Glomerular endothelial cell (primary cell): ENCODE measurements around the gene LELP1. TPM values are rescaled to one million over a fixed set of nuclear protein-coding genes. Genes with fewer than 3 reads are reported as not detected.
"Not testable (repeated sequence)": the region's sequence is repeated elsewhere in the genome, so short reads cannot be mapped to it uniquely, and the experiment has no call there.

Source experiments
- DNase-seq: peaks from one replicate; pipeline ENCODE4 v3.0.0-alpha.2; 2011; ENCODE audit warnings: low read depth, low spot score; ENCODE audit errors: extremely low read depth
- total RNA-seq: library from RNA; depleted of rRNA; stranded (reverse); fragments of >200 nt; gene quantifications from 2 replicates; pipeline ENCODE4 v1.2.3, GENCODE V29; 2015

The LELP1 gene
- total RNA-seq, 1 donor from 2014 or later, result not detected

DNA sequence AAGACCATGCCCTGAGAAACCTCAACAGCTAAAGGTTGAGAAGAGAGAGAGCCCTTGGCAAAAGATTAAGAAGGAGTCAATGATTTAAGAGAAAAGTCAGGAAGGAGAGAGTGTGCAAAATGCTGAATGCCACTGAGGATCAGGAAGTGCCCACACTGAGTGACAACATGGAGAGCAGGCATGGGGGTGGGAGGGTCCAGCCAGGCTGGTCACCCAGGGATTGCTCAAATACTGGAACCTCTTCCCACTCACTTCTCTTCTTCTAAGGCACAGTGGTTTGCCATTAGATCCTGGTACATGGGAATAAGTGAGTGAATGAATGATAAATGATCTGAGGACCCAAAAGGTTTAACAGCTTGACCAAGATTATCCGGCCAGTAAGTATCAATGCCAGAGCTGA lies 25.3 kb downstream of the LELP1 start:
- DNase-seq, result no peak

DNA sequence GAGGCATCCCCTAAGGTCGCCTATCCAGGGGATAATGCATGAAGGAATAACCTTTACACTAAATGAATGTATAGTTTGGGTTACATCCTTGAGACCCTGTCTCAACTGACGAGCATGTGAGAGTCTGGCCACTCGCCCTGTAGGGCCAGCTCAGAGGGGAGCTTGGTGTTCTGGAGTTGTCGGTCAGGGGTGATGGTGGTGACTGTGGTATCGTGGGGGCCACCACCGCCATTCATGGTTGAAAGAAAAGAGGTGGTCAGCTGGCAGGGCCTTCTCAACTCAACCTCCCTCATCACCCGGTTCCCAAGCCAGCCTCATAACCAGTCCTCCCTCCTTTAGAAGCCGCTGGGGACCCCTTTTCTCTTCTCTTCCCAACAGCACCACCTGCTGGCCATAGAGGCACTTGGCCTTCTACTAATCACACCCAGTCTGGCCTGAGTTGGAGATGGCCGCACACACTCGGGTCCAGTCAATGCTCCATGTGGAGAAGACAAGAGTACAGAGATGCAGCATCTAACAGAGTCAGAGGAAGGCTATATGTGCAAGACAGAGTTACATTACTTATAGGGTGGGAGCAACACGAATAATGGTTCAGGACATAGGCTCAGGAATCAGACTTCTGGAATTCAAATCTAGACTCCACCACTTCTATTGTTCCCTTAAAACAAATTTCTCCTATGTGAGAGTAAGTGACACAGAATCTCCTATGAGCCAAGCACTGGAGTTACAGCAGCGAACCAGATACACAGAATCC lies 26.0 kb downstream of the LELP1 start:
- not testable (repeated sequence) for DNase-seq

DNA sequence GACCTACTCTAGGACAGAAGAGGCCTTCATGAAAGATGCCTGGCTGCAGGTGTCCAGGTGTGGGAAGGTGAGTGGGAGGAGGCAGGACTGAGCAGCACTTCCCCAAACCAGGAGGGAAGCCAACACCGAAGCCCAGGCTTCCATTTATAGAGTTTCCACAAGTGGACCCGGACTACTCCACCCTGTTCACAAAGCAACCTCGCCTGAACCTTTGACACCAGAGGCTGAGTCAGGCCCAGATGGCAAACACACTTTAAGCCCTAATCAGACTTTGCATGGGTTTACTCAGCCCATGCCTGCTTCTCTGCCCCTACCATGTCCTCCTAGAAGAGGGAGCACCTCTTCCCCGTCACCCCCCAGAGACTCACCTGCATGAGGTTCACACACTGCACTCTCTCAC lies 28.1 kb downstream of the LELP1 start:
- no peak for DNase-seq

DNA sequence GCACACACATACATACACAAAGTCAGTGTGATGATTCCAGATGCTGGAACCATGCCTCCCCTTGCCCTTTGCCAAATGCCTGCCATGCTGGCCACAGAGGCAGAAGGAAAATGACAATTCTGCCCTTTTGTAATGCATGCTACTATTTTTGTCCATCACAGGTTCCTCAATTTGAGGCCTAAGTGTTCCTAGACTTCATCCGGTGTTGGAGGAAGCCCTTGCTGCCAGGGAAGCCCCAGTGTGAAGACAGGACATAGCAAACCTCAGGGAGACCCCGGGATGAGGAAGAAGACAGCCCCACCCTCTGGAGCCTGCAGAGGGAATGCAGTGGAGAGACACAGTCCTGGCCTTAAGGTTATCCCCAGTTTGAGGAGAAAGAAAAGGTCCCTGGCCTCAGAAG lies 28.6 kb downstream of the LELP1 start:
- DNase-seq, result no peak

DNA sequence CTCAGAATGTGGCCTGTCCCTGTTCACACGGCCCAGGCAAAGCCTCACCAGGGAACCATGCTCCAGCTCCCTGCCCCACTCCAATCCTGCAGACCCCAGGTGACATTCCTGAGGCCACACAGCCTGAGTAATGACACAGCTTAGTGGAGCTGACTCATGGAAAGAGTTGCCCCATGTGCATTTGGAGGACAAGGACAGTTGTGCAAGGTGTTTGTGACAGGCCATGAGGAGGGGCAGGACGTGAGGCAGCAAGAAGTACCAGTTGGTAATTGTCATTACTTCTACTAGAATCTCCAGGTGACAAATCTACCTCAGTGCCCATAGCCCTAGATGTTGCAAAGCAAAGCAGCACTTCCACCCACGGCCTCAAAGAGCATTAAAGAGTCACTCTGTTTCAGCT lies 29.3 kb downstream of the LELP1 start:
- no peak for DNase-seq

DNA sequence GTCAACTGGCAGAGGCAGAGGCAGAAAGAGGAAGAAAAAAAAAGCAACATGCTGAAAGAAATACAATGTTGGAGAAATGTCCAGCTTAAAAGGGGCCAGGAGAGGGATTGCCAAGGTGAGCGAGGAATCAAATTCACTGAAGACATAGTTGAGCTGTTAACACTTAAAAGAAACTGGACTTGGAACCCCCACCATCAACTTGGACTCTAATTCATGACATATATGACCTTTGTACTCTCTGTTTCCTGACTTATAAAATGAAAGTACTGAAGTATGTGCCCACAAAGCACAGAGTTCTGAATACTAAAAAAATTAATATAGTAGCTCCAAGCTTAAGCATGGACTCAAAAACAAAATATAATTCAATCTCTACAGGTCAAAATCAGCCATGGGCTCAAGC lies 30.2 kb downstream of the LELP1 start:
- no peak for DNase-seq

DNA sequence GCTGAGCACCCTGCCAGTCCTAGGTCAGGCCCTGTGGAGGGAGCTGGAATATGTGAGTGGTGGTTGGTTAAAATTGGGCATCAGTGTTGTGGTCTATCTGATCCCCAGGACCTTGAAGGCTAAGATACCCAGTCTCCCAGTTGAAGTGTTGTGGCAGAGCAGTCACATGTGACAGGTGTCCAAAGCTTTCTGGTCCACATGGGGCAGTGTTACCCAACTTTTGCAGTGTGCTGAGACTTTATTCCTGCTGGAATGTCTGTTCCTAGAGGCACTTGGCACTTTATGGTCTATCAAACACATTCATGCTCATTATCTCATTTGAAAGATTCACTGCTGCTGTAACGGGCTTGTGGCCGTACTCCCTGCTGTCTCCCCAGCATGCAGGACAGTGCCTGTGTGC lies 35.3 kb downstream of the LELP1 start:
- no peak for DNase-seq

DNA sequence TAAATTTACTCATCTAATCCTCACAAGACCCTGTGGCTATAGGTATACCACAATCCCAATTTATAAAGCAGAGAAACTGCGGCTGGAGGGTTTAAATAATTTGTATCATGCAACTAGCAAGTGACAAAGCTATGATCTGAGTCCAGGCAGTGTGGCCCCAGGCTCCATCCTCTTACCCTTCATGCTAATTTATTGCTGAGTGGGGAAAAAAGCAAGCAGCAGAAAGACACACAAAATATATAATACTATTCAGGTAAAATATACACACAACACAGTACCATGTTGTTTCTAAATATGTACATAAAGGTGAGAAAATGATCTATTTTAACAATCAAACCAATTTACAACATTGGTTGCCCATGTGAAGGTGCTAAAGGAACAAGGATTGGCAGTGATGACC lies 38.9 kb downstream of the LELP1 start:
- no peak for DNase-seq

DNA sequence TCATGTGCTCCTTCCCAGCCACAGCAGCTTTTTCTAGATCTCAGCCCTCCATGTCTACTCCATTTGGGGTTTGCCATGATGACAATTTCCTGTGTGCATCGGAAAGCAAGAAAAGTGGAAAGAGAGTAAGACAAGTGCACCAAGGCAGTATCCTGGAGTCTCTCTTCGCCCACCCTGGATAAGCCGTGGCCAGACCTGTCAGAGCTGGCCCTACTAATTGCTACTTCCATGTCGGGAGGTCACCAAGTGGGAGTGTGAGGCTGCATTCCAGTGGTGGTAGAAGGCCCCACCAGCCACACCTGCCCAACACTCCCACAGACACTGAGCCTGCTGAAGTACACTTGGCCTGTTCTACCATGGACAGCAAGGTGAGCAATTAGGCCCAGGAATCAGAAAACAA lies 42.2 kb downstream of the LELP1 start:
- no peak for DNase-seq

DNA sequence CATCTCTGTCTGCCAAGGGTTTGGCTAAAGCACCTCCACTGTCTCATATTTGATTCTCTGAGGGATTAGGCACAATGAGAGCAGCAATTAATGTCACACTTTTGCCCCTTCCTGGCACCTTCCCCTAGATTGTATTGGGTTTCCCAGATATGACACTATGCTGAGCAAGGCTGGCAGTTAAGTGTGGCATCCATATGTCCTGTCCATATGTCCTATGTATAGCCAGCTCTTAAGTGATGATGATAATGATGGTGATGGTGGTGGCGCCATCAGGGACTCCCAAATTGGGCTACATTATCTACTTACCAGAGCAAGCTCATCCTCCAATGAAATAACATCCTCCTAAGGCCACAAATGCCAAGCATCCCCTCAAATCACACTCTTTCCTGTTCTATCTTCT lies 42.8 kb downstream of the LELP1 start:
- no peak for DNase-seq

DNA sequence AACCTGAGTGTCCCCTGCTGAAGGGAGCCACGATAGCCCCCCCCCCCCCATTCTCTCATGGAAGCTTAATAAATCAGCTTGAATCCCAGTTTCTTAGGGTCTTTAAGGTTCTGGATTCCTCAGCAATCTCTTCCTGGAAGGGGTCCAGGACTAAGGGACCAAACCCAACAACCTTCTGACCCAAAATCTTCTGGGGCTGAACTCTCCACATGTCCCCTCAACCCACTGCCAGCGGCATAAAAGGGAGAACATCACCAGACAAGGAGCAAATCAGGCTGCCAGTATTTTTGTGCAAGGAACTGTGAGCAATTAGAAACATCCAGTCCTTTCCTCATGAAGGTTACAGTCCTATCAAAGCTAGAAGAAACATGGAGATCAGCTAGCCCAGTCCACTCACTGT lies 43.6 kb downstream of the LELP1 start:
- DNase-seq, result no peak

DNA sequence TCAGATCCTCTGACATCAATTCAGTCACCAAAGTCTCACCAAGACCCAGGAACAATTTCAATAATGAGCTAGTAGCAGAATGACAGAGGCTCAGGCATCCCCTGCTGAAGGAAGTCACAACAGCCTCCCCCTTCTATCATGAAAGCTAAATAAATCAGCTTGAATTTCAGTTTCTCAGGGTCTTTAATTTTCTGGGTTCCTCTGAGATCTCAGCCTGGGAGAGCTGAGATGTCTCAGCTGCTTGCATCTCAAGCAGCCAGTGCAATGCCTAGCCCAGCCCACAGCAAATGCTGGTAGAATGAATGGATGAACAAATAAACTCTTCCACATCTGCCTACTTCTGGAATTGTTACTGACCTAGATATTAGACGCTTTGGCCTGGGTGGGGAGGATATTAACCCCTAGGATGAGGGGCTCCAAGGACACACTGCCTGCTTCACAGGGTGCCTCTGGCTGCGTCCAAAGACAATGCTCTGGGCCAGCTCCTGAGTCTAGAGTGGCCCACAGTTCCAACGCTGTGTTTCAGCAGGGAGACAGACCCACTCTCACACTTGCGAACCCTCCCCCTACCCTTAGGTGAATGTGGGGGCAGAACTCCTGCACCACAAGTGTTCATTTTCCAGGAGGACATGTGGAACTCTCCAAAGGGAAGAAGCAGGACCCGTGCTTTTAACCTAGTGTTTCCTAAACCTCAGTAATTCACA lies 45.1 kb downstream of the LELP1 start:
- DNase-seq, result no peak

DNA sequence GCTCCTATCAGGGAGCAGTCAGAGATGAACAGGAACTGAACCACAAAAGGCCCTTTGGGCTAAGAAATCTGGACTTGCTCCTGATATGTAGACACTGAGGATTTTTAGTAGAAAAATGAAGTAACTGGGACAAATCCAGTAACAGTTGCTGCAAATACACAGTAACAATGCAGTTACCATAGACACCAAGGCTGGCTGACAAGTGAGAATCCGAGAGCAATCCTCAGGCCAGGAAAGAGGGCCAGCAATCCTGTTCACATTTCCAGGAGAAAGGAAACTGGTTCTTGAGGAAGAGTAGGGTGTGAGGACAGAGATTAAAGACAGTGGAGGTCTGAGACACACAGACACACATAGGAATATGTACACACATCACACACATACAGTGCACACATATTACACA lies 46.9 kb downstream of the LELP1 start:
- DNase-seq, result no peak

DNA sequence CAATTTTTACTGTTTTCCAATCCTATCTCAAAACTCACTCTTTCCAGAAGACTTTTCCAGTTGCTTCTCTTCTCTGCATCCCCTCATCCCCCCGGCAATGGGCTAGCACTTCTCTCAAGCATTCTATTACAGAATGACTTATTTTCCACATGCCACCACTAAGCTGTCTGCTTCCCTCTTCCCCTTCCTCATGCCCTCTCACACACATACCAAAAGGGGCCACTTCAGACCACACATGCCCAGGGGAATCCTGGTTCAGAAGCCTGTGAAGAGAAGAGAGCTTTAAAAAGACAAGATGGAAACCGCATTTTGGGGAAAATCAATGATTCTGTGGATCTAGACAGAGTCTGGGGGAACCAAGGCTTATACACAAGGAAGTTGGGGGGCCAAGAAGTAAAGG lies 47.9 kb downstream of the LELP1 start:
- DNase-seq, result no peak

DNA sequence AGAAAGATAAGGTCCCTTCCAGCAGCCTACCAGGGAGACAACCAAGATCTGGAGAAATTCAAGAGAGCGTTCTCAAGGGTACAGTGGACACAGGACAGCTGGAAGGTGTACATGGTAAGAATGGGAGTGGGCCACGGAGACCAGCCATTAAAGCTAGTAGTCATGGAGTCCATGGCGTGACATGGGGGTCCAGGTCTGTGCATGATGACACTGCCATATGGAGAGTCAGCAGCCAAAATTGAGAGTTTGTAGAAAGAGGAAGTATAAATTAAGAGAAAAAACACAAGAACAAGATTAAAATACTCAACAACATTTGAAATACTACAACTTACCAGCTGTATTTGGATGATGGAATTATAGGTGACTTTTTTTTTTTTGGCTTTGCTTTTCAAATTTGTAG lies 48.3 kb downstream of the LELP1 start:
- DNase-seq, result no peak

DNA sequence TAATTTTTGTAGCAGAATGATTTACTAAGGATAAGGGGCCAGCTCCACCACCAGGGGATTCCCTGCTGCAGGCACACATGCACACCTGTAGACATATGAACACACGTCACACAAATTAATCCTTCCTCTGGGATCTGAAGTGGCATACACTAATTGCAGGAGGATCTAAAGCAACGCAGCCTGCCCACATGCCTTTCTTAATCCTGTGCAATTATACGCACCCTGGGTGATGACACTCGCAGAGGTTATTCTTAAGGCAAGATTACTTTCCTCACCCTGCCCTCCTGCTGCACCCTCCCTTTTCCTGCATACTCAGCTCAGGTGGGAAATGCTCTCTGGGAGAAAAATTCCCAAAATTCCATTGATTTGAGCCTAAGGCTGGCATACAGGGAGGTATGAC lies 48.8 kb downstream of the LELP1 start:
- DNase-seq, result no peak

DNA sequence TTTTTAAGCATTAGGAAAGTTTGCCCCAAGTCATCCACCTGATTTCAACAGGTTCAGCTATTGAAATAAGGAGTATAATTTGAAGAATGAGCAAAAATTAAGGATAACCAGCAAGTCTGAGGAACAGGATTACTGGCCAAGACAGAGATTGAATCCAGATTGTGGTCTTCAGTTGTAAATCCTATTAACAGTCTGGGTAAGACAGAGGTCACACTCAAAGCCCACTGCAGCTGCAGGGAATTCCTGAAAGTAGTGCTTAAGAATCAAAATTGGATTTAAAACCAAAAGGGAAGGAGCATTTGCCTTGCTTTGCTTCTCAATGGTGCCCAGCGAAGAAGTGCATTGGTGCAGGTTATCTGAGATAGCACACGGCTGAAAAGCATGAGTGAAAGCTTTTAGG lies 49.8 kb downstream of the LELP1 start:
- DNase-seq, result no peak

DNA sequence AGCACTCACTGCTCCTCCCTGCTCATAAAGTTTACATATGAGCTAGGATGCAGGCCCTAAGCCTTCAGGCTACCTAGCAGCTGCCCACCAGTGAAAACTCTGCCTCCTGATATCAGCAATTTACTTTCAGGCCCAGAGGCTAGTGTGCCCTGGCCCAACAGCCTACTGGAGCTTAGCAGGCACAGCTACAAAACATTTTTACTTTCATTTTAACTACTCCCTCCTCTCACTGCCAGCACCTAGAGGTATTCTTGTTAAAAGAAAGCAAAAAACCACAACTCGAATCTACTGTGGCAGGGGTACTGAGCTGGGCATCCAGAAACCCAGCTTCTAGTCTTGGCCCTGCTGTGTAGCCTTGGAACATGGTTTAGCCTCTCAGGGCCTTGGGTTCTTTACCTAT lies 50.5 kb downstream of the LELP1 start:
- DNase-seq, result no peak

Other genes with a start within 250 kb of the LELP1 start
- not detected in 2 replicates for gene SPRR4, start 232.8 kb upstream of the LELP1 start, total RNA-seq
- not detected in 2 replicates for gene SPRR1A, start 219.3 kb upstream of the LELP1 start, total RNA-seq
- not detected in 2 replicates for gene SPRR3, start 201.7 kb upstream of the LELP1 start, total RNA-seq
- not detected in 2 replicates for gene SPRR1B, start 172.2 kb upstream of the LELP1 start, total RNA-seq
- not detected in 2 replicates for gene SPRR2D, start 162.3 kb upstream of the LELP1 start, total RNA-seq
- not detected in 2 replicates for gene SPRR2A, start 145.9 kb upstream of the LELP1 start, total RNA-seq
- not detected in 2 replicates for gene SPRR2B, start 131.8 kb upstream of the LELP1 start, total RNA-seq
- gene SPRR2E, start 108.9 kb upstream of the LELP1 start, total RNA-seq, result not detected in 2 replicates
- gene SPRR2F, start 89.9 kb upstream of the LELP1 start, total RNA-seq, result not detected in 2 replicates
- gene SPRR2G, start 52.5 kb upstream of the LELP1 start, total RNA-seq, result not detected in 2 replicates
- not detected in 2 replicates for gene PRR9, start 14.2 kb downstream of the LELP1 start, total RNA-seq
- gene LORICRIN, start 56.3 kb downstream of the LELP1 start, total RNA-seq, result not detected in 2 replicates
- not detected in 2 replicates for gene PGLYRP3, start 109.5 kb downstream of the LELP1 start, total RNA-seq
- gene PGLYRP4, start 145.4 kb downstream of the LELP1 start, total RNA-seq, result not detected in 2 replicates
- gene S100A9, start 154.4 kb downstream of the LELP1 start, total RNA-seq, result not detected in 2 replicates
- not detected in 2 replicates for gene S100A12, start 172.2 kb downstream of the LELP1 start, total RNA-seq
- gene S100A8, start 187.6 kb downstream of the LELP1 start, total RNA-seq, result not detected in 2 replicates
- not detected in 2 replicates for gene S100A7A, start 213.1 kb downstream of the LELP1 start, total RNA-seq